Endothelial cell (in vitro differentiated cells): ENCODE data around the gene TMEM89. TPM values are rescaled to one million over a fixed set of nuclear protein-coding genes. Genes with fewer than 3 reads are reported as not detected.

Experiments
- DNase-seq: peaks from one replicate; pipeline ENCODE4 v3.0.0; 2021; ENCODE audit warnings: low spot score
- H3K27ac Mint-ChIP-seq: one replicate; pipeline ENCODE4 v1.8.0; 2021; ENCODE audit warnings: mixed read lengths, inconsistent platforms; ENCODE audit not compliant: unreplicated experiment
- H3K27me3 Mint-ChIP-seq: one replicate; pipeline ENCODE4 v1.8.0; 2021; ENCODE audit warnings: mild to moderate bottlenecking, moderate library complexity, mixed read lengths, inconsistent platforms; ENCODE audit not compliant: unreplicated experiment
- H3K36me3 Mint-ChIP-seq: one replicate; pipeline ENCODE4 v1.8.0; 2021; ENCODE audit warnings: mild to moderate bottlenecking, low read depth, mixed read lengths, inconsistent platforms; ENCODE audit not compliant: unreplicated experiment
- H3K4me1 Mint-ChIP-seq: one replicate; pipeline ENCODE4 v1.8.0; 2021; ENCODE audit warnings: mild to moderate bottlenecking, mixed read lengths, inconsistent platforms; ENCODE audit not compliant: unreplicated experiment
- H3K4me3 Mint-ChIP-seq: one replicate; pipeline ENCODE4 v1.8.0; 2021; ENCODE audit warnings: mild to moderate bottlenecking, mixed read lengths, inconsistent platforms; ENCODE audit not compliant: unreplicated experiment
- H3K9me3 Mint-ChIP-seq: one replicate; pipeline ENCODE4 v1.8.0; 2021; ENCODE audit warnings: mixed read lengths, inconsistent platforms; ENCODE audit not compliant: unreplicated experiment
- CTCF ChIP-seq: fragments of 200-600 bp; sonication (generic); IDR thresholded peaks from one replicate; pipeline ENCODE4 v1.5.0; 2021; ENCODE audit warnings: antibody characterized with exemption; ENCODE audit not compliant: unreplicated experiment
- total RNA-seq: library from RNA; stranded (reverse); fragmentation: NEBNext Ultra II Directional; extraction: Animal tissue kit (Norgen Biotek cat#: 25700); gene quantifications from one replicate; pipeline ENCODE4 v1.2.1, GENCODE V29; 2021; ENCODE audit not compliant: unreplicated experiment

The TMEM89 gene
- total RNA-seq, 1 donor from 2014 or later: 0.44 TPM

GRCh38 chr3:48642605-48643004 is 21.0 kb upstream of the TMEM89 start:
- peaks cover 12% of the 10 kb centered on the region for H3K27me3 Mint-ChIP-seq
- no peak for DNase-seq
- no peaks in the 10 kb centered on the region for H3K9me3 Mint-ChIP-seq
- H3K36me3 Mint-ChIP-seq: peaks cover 11% of the 10 kb centered on the region
- H3K27ac Mint-ChIP-seq: no peak overlapping the region
- no peak overlapping the region for H3K4me3 Mint-ChIP-seq
- TF ChIP-seq CTCF: no peak
- H3K4me1 Mint-ChIP-seq: peaks cover 8% of the 10 kb centered on the region

GRCh38 chr3:48641396-48641795 is 19.8 kb upstream of the TMEM89 start:
- no peak for TF ChIP-seq CTCF
- no peak overlapping the region for H3K4me3 Mint-ChIP-seq
- H3K9me3 Mint-ChIP-seq: no peaks in the 10 kb centered on the region
- H3K27me3 Mint-ChIP-seq: peaks cover 15% of the 10 kb centered on the region
- no peak for DNase-seq
- peaks cover 18% of the 10 kb centered on the region for H3K4me1 Mint-ChIP-seq
- H3K27ac Mint-ChIP-seq: no peak overlapping the region
- H3K36me3 Mint-ChIP-seq: peaks cover 11% of the 10 kb centered on the region

- peaks cover 11% of the 10 kb centered on the region for H3K36me3 Mint-ChIP-seq
- no peak overlapping the region for H3K27ac Mint-ChIP-seq
- no peak for TF ChIP-seq CTCF
- H3K27me3 Mint-ChIP-seq: peaks cover 16% of the 10 kb centered on the region
- H3K4me3 Mint-ChIP-seq: no peak overlapping the region
- H3K4me1 Mint-ChIP-seq: peaks cover 23% of the 10 kb centered on the region
- H3K9me3 Mint-ChIP-seq: no peaks in the 10 kb centered on the region
- DNase-seq: no peak
These were observed 18.5 kb upstream of the TMEM89 start for GRCh38 chr3:48639944-48640606.

GRCh38 chr3:48637305-48637704 is 15.7 kb upstream of the TMEM89 start:
- TF ChIP-seq CTCF: no peak
- Mint-ChIP-seq H3K27me3 (peaks cover 16% of the 10 kb centered on the region), H3K4me1 (peaks cover 29% of the 10 kb centered on the region), H3K4me3 (peak overlapping the region; percentile 65), H3K36me3 (peaks cover 16% of the 10 kb centered on the region), H3K27ac (peak overlapping the region; percentile 95), H3K9me3 (no peaks in the 10 kb centered on the region)
- DNase-seq: no peak

- H3K4me1 Mint-ChIP-seq: peaks cover 29% of the 10 kb centered on the region
- peaks cover 12% of the 10 kb centered on the region for H3K27me3 Mint-ChIP-seq
- no peak for TF ChIP-seq CTCF
- H3K27ac Mint-ChIP-seq: peak overlapping the region; percentile 95
- peaks cover 12% of the 10 kb centered on the region for H3K36me3 Mint-ChIP-seq
- peak; percentile 37 for DNase-seq
- H3K4me3 Mint-ChIP-seq: peak overlapping the region; percentile 93
- H3K9me3 Mint-ChIP-seq: no peaks in the 10 kb centered on the region
These were observed 14.6 kb upstream of the TMEM89 start for GRCh38 chr3:48636149-48636655.
